ENCODE measurements around the gene MYO1F.
"Not testable (repeated sequence)": the region's sequence is repeated elsewhere in the genome, so short reads cannot be mapped to it uniquely, and the experiment has no call there.

The MYO1F gene

GRCh38 chr19:8596168-8596567 lies 18.9 kb upstream of the MYO1F start:
- DNase-seq = no peak

- no peak for DNase-seq
Observed at GRCh38 chr19:8595651-8596050, 18.4 kb upstream of the MYO1F start.

GRCh38 chr19:8593931-8594330 lies 16.7 kb upstream of the MYO1F start:
- no peak for DNase-seq

- no peak for DNase-seq
Observed at GRCh38 chr19:8592231-8593009, 15.2 kb upstream of the MYO1F start.

GRCh38 chr19:8589177-8589714 lies 12.0 kb upstream of the MYO1F start:
- no peak for DNase-seq

- peak; percentile 20 for DNase-seq
Observed at GRCh38 chr19:8585894-8586750, 8.9 kb upstream of the MYO1F start.

- DNase-seq = no peak
Observed at GRCh38 chr19:8584965-8585893, 8.0 kb upstream of the MYO1F start.

GRCh38 chr19:8580710-8581281 lies 3.6 kb upstream of the MYO1F start:
- DNase-seq = peak; percentile 43

GRCh38 chr19:8578642-8579265 lies 1.5 kb upstream of the MYO1F start:
- DNase-seq = peak; percentile 15

GRCh38 chr19:8577741-8578140 lies 499 bp upstream of the MYO1F start:
- no peak for DNase-seq

GRCh38 chr19:8576273-8576993 lies 809 bp downstream of the MYO1F start:
- no peak for DNase-seq

GRCh38 chr19:8575467-8575997 lies 1.7 kb downstream of the MYO1F start:
- no peak for DNase-seq

GRCh38 chr19:8574619-8574922 lies 2.7 kb downstream of the MYO1F start:
- not testable (repeated sequence) for DNase-seq

- DNase-seq = no peak
Observed at GRCh38 chr19:8573316-8573715, 3.9 kb downstream of the MYO1F start.

GRCh38 chr19:8571006-8571411 lies 6.2 kb downstream of the MYO1F start:
- DNase-seq = no peak

- no peak for DNase-seq
Observed at GRCh38 chr19:8569066-8569771, 8.0 kb downstream of the MYO1F start.

- no peak for DNase-seq
Observed at GRCh38 chr19:8567522-8568172, 9.6 kb downstream of the MYO1F start.

GRCh38 chr19:8566855-8567254 lies 10.4 kb downstream of the MYO1F start:
- DNase-seq = no peak

GRCh38 chr19:8564866-8565265 lies 12.4 kb downstream of the MYO1F start:
- not testable (repeated sequence) for DNase-seq
